ENCODE data around the gene CAPN5. TPM values are rescaled to one million over a fixed set of nuclear protein-coding genes. Genes with fewer than 3 reads are reported as not detected.

The CAPN5 gene
- total RNA-seq, 1 donor from 2014 or later: 12.8 TPM

- no peaks in the 10 kb centered on the region for H3K9me3 Mint-ChIP-seq (ENCODE audit: unreplicated experiment)
- H3K27ac Mint-ChIP-seq (ENCODE audit: unreplicated experiment): no peak overlapping the region
- no peaks in the 10 kb centered on the region for H3K4me1 Mint-ChIP-seq (ENCODE audit: unreplicated experiment)
- DNase-seq (ENCODE audit: extremely low spot score, unreplicated experiment): no peak
- H3K27me3 Mint-ChIP-seq (ENCODE audit: unreplicated experiment): peaks cover 43% of the 10 kb centered on the region
- no peak overlapping the region for H3K4me3 Mint-ChIP-seq (ENCODE audit: unreplicated experiment)
- no peaks in the 10 kb centered on the region for H3K36me3 Mint-ChIP-seq (ENCODE audit: unreplicated experiment)
- TF ChIP-seq CTCF (IDR thresholded peaks at IDR 0.05): no peak
These were observed 35.2 kb upstream of the CAPN5 start for GRCh38 chr11:77031599-77031998.

GRCh38 chr11:77035039-77035438 lies 31.7 kb upstream of the CAPN5 start:
- Mint-ChIP-seq H3K36me3 (ENCODE audit: unreplicated experiment) (no peaks in the 10 kb centered on the region), H3K4me1 (ENCODE audit: unreplicated experiment) (peaks cover 6% of the 10 kb centered on the region), H3K4me3 (ENCODE audit: unreplicated experiment) (no peak overlapping the region), H3K27ac (ENCODE audit: unreplicated experiment) (no peak overlapping the region), H3K9me3 (ENCODE audit: unreplicated experiment) (no peaks in the 10 kb centered on the region), H3K27me3 (ENCODE audit: unreplicated experiment) (peaks cover 52% of the 10 kb centered on the region)
- no peak for DNase-seq (ENCODE audit: extremely low spot score, unreplicated experiment)
- TF ChIP-seq CTCF (IDR thresholded peaks at IDR 0.05): no peak

- Mint-ChIP-seq H3K36me3 (ENCODE audit: unreplicated experiment) (no peaks in the 10 kb centered on the region), H3K27me3 (ENCODE audit: unreplicated experiment) (peaks cover 47% of the 10 kb centered on the region)
These were observed 31.2 kb upstream of the CAPN5 start for GRCh38 chr11:77035580-77035979.

GRCh38 chr11:77036398-77036797 lies 30.4 kb upstream of the CAPN5 start:
- Mint-ChIP-seq H3K9me3 (ENCODE audit: unreplicated experiment) (no peaks in the 10 kb centered on the region), H3K27ac (ENCODE audit: unreplicated experiment) (no peak overlapping the region), H3K27me3 (ENCODE audit: unreplicated experiment) (peaks cover 40% of the 10 kb centered on the region), H3K36me3 (ENCODE audit: unreplicated experiment) (no peaks in the 10 kb centered on the region), H3K4me3 (ENCODE audit: unreplicated experiment) (no peak overlapping the region), H3K4me1 (ENCODE audit: unreplicated experiment) (peaks cover 10% of the 10 kb centered on the region)
- TF ChIP-seq CTCF (IDR thresholded peaks at IDR 0.05): no peak
- DNase-seq (ENCODE audit: extremely low spot score, unreplicated experiment): no peak

More at GRCh38 chr11:77035580-77035979, 31.2 kb upstream of the CAPN5 start:
- Mint-ChIP-seq H3K4me3 (ENCODE audit: unreplicated experiment) (no peak overlapping the region), H3K9me3 (ENCODE audit: unreplicated experiment) (no peaks in the 10 kb centered on the region), H3K27ac (ENCODE audit: unreplicated experiment) (no peak overlapping the region), H3K4me1 (ENCODE audit: unreplicated experiment) (peaks cover 8% of the 10 kb centered on the region)
- no peak for TF ChIP-seq CTCF (IDR thresholded peaks at IDR 0.05)
- no peak for DNase-seq (ENCODE audit: extremely low spot score, unreplicated experiment)

- Mint-ChIP-seq H3K9me3 (ENCODE audit: unreplicated experiment) (no peaks in the 10 kb centered on the region), H3K4me1 (ENCODE audit: unreplicated experiment) (peaks cover 10% of the 10 kb centered on the region), H3K27me3 (ENCODE audit: unreplicated experiment) (peaks cover 39% of the 10 kb centered on the region), H3K27ac (ENCODE audit: unreplicated experiment) (no peak overlapping the region), H3K4me3 (ENCODE audit: unreplicated experiment) (no peak overlapping the region), H3K36me3 (ENCODE audit: unreplicated experiment) (no peaks in the 10 kb centered on the region)
- no peak for DNase-seq (ENCODE audit: extremely low spot score, unreplicated experiment)
- no peak for TF ChIP-seq CTCF (IDR thresholded peaks at IDR 0.05)
These were observed 29.7 kb upstream of the CAPN5 start for GRCh38 chr11:77037057-77037456.

All from osteocyte (in vitro differentiated cells).